MM.1S (cell line): ENCODE data around the gene RTP1.

Experiments used
- DNase-seq: peaks from one replicate; pipeline ENCODE4 v3.0.0-alpha.2; 2015
- H2AFZ ChIP-seq: fragments of 300-600 bp; sonication (generic); 2 replicates; pipeline ENCODE4 v1.6.0; 2016; ENCODE audit warnings: antibody characterized with exemption, low read length
- H3F3A ChIP-seq: fragments of 300-600 bp; sonication (generic); 2 replicates; pipeline ENCODE4 v1.6.1; 2016; ENCODE audit warnings: mild to moderate bottlenecking, antibody characterized with exemption, low read length, moderate library complexity, mixed read lengths; ENCODE audit not compliant: insufficient read depth
- H3K27ac ChIP-seq: fragments of 300-600 bp; sonication (generic); 2 replicates; pipeline ENCODE4 v1.5.1; 2016; ENCODE audit warnings: mild to moderate bottlenecking, low read length
- H3K27me3 ChIP-seq: fragments of 300-600 bp; sonication (generic); replicated peaks from 2 replicates; pipeline ENCODE4 v1.6.0; 2016; ENCODE audit warnings: low read length; ENCODE audit not compliant: insufficient read depth
- H3K36me3 ChIP-seq: fragments of 300-600 bp; sonication (generic); replicated peaks from 2 replicates; pipeline ENCODE4 v1.6.1; 2016; ENCODE audit warnings: mild to moderate bottlenecking, low read length, mixed read lengths; ENCODE audit not compliant: insufficient read depth
- H3K4me1 ChIP-seq: fragments of 300-600 bp; sonication (generic); 2 replicates; pipeline ENCODE4 v1.6.1; 2016; ENCODE audit warnings: low read length, mixed read lengths
- H3K4me2 ChIP-seq: fragments of 300-600 bp; sonication (generic); 2 replicates; pipeline ENCODE4 v1.6.0; 2016; ENCODE audit warnings: low read depth, low read length
- H3K4me3 ChIP-seq: fragments of 300-600 bp; sonication (generic); 2 replicates; pipeline ENCODE4 v1.5.1; 2016; ENCODE audit warnings: low read length, mixed read lengths
- H3K79me2 ChIP-seq: fragments of 300-600 bp; sonication (generic); 2 replicates; pipeline ENCODE4 v1.6.1; 2016; ENCODE audit warnings: mixed run types, low read length, mixed read lengths
- H3K9ac ChIP-seq: fragments of 300-600 bp; sonication (generic); 2 replicates; pipeline ENCODE4 v1.6.1; 2016; ENCODE audit warnings: low read length, mixed read lengths
- H3K9me2 ChIP-seq: fragments of 300-600 bp; sonication (generic); replicated peaks from 2 replicates; pipeline ENCODE4 v1.6.1; 2016; ENCODE audit warnings: mild to moderate bottlenecking, low read length, mixed read lengths; ENCODE audit not compliant: insufficient read depth
- H3K9me3 ChIP-seq: fragments of 300-600 bp; sonication (generic); replicated peaks from 2 replicates; pipeline ENCODE4 v1.6.1; 2016; ENCODE audit warnings: mild to moderate bottlenecking, low read length, mixed read lengths; ENCODE audit not compliant: insufficient read depth
- H4K20me1 ChIP-seq: fragments of 300-600 bp; sonication (generic); 2 replicates; pipeline ENCODE4 v1.6.1; 2016; ENCODE audit warnings: mild to moderate bottlenecking, low read length, moderate library complexity, mixed read lengths; ENCODE audit not compliant: insufficient read depth
- EZH2 ChIP-seq: fragments of 300-600 bp; sonication (generic); optimal IDR thresholded peaks from 2 replicates; pipeline ENCODE3; 2017; ENCODE audit warnings: low read depth, mild to moderate bottlenecking, antibody characterized with exemption, low read length, mixed read lengths
- EZH2phosphoT487 ChIP-seq: fragments of 300-600 bp; sonication (generic); IDR thresholded peaks from 2 replicates; pipeline ENCODE4 v1.6.1; 2018; ENCODE audit warnings: antibody characterized with exemption, low read length
- TF ChIP-seq, protein P1 (sequence below): fragments of 300-600 bp; sonication (generic); IDR thresholded peaks from 2 replicates; pipeline ENCODE4 v1.5.1; 2016; ENCODE audit warnings: antibody characterized with exemption, low read length, mixed read lengths

The RTP1 gene

DNA sequence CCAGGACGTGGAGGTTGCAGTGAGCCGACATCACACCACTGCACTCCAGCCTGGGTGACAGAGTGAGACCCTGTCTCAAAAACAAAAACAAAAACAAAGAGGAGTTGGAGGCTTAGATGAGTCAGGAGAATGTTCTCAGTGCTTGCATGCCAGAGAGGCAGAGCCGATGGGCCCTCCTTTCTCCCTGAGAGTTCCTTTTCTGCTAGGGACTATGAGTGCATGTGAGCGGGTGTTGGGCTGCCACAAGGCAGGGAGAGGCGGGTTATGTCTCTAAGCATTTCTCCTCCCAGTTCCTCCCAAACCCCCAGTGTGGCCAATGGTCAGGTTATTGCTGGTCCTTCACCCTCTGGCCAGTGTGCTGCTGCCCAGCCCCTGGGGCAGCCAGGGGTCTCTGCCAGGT lies 45.1 kb downstream of the RTP1 start:
- Histone ChIP-seq H3K79me2 (no peaks in the 10 kb centered on the region), H3K9ac (no peak overlapping the region), H4K20me1 (no peaks in the 10 kb centered on the region), H2AFZ (no peak overlapping the region), H3F3A (no peaks in the 10 kb centered on the region), H3K4me1 (no peaks in the 10 kb centered on the region), H3K27ac (no peak overlapping the region), H3K4me2 (no peak overlapping the region), H3K27me3 (no peaks in the 10 kb centered on the region), H3K9me2 (no peaks in the 10 kb centered on the region), H3K4me3 (no peak overlapping the region), H3K36me3 (no peaks in the 10 kb centered on the region), H3K9me3 (no peaks in the 10 kb centered on the region)
- DNase-seq = no peak
- no peak for TF ChIP-seq EZH2phosphoT487
- TF ChIP-seq, protein P1, sequence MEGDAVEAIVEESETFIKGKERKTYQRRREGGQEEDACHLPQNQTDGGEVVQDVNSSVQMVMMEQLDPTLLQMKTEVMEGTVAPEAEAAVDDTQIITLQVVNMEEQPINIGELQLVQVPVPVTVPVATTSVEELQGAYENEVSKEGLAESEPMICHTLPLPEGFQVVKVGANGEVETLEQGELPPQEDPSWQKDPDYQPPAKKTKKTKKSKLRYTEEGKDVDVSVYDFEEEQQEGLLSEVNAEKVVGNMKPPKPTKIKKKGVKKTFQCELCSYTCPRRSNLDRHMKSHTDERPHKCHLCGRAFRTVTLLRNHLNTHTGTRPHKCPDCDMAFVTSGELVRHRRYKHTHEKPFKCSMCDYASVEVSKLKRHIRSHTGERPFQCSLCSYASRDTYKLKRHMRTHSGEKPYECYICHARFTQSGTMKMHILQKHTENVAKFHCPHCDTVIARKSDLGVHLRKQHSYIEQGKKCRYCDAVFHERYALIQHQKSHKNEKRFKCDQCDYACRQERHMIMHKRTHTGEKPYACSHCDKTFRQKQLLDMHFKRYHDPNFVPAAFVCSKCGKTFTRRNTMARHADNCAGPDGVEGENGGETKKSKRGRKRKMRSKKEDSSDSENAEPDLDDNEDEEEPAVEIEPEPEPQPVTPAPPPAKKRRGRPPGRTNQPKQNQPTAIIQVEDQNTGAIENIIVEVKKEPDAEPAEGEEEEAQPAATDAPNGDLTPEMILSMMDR = no peak
- TF ChIP-seq EZH2 = no peak

DNA sequence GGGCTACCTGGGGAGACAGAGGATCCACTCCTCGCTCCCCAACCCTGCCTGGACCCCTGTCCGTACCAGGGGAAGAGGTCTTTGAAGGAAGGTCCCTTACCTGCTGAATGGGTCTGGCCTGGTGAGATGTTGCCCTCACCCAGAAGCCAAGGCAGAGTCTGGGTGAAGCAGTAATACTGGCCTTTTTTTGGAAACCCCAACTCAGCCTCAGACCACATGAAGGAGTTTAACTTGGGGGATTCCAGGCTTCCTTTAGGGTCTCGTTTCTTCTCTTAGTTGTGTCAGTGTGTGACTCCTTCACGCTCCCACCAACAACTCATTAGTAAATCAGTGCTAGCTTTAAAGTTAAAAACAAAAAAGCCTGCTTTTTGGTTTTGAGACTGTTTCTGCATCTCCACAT lies 45.6 kb downstream of the RTP1 start:
- no peak overlapping the region for H3K27ac ChIP-seq
- no peaks in the 10 kb centered on the region for H4K20me1 ChIP-seq
- H3K9me3 ChIP-seq = no peaks in the 10 kb centered on the region
- H3K4me1 ChIP-seq = no peaks in the 10 kb centered on the region
- no peaks in the 10 kb centered on the region for H3K36me3 ChIP-seq
- DNase-seq = no peak
- TF ChIP-seq EZH2 (no peak), EZH2phosphoT487 (no peak)
- TF ChIP-seq, protein P1 = no peak
- no peaks in the 10 kb centered on the region for H3K27me3 ChIP-seq
- no peaks in the 10 kb centered on the region for H3K9me2 ChIP-seq
- H3K79me2 ChIP-seq = no peaks in the 10 kb centered on the region
- H3F3A ChIP-seq = no peaks in the 10 kb centered on the region
- H3K4me2 ChIP-seq = no peak overlapping the region
- H3K9ac ChIP-seq = no peak overlapping the region
- H3K4me3 ChIP-seq = no peak overlapping the region
- H2AFZ ChIP-seq = no peak overlapping the region

DNA sequence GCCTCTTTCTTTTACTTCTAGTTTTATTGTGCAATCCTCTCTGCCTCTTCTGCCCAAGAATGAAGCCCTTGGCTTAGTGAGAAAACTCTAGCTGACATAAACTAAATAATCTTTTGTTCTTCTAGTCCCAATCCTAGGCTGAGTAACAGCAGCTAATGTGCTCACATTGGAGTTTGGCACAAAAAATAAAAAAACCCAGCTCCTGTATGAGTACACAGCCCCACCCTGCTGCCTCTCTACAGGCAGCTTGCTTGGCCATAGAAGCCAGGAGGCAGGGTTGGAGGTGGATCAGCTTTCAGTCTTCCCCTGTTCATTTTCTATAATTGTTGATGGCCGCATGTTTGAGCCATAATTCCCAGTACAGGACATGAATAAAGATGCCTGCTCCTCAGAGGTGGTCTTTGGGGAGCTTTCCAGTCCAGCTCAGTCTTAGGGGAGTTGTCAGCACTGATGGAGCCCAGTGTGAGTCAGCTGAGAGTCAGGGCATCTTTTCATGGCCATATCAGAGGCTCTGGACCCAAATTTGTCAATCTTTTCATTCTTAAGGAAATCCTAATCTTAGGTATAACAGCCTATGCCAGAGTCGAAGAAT lies 46.7 kb downstream of the RTP1 start:
- Histone ChIP-seq H4K20me1 (no peaks in the 10 kb centered on the region), H3K79me2 (no peaks in the 10 kb centered on the region), H3F3A (no peaks in the 10 kb centered on the region), H3K4me3 (no peak overlapping the region), H3K9me2 (no peaks in the 10 kb centered on the region), H3K9ac (no peak overlapping the region), H3K4me2 (no peak overlapping the region), H3K27ac (no peak overlapping the region), H3K36me3 (no peaks in the 10 kb centered on the region), H3K4me1 (no peaks in the 10 kb centered on the region), H3K9me3 (no peaks in the 10 kb centered on the region), H2AFZ (no peak overlapping the region), H3K27me3 (no peaks in the 10 kb centered on the region)
- TF ChIP-seq EZH2phosphoT487 = no peak
- TF ChIP-seq EZH2 = no peak
- TF ChIP-seq, protein P1 = no peak
- no peak for DNase-seq
